Mucosa of descending colon (tissue), 3 donors: ENCODE measurements around the gene SCN1A. TPM values are rescaled to one million over a fixed set of nuclear protein-coding genes. Genes with fewer than 3 reads are reported as not detected.
A peak's percentile ranks its signal among the peaks of the same experiment; 100 is the strongest.

Experiments
- ATAC-seq: fragments of 200-7000 bp; cut with Tn5 transposase; one replicate; pipeline ENCODE4 v1.9.1; 2020; ENCODE audit warnings: mild to moderate bottlenecking, moderate library complexity
- DNase-seq, 3 donors: peaks; one replicate each; pipeline ENCODE4 v3.0.0-alpha.2; 2020
- H3K36me3 ChIP-seq: fragments of 200-600 bp; one replicate; pipeline ENCODE4 v1.8.0; 2021; ENCODE audit warnings: low read depth, mild to moderate bottlenecking
- H3K4me1 ChIP-seq: fragments of 200-600 bp; one replicate; pipeline ENCODE4 v1.8.0; 2021; ENCODE audit warnings: low read depth, mild to moderate bottlenecking
- H3K4me3 ChIP-seq: fragments of 200-600 bp; one replicate; pipeline ENCODE4 v1.8.0; 2021; ENCODE audit warnings: mild to moderate bottlenecking
- H3K9me3 ChIP-seq: fragments of 200-600 bp; one replicate; pipeline ENCODE4 v1.8.0; 2021; ENCODE audit warnings: mild to moderate bottlenecking
- CTCF ChIP-seq: fragments of 200-600 bp; IDR thresholded peaks from one replicate; pipeline ENCODE4 v1.8.0; 2022; ENCODE audit warnings: antibody characterized with exemption, mild to moderate bottlenecking
- intact Hi-C, 2 donors: fragments of 100-400 bp; cut with DNase I in 1 of 2; cut with micrococcal nuclease in 1 of 2; formaldehyde crosslinking; loops; one replicate each; pipeline versions ENCODE4 v1.11.0 to v1.11.1; 2022; cut with DNase I, micrococcal nuclease
- total RNA-seq, 3 donors: library from RNA; stranded (reverse); fragmentation: NEBNext Ultra II Directional in 2 of 3; extraction: Animal tissue kit (Norgen Biotek cat#: 25700) in 2 of 3; gene quantifications; one replicate each; pipeline versions ENCODE4 v1.2.1 to v1.2.4, GENCODE V29; 2021 to 2023
- donor health status: DM: no; HTN: no; CAD: no; lungs with moderate emphysema.
- donor health status: DM: no; HTN: no; CAD: no.
- donor health status: DM: no; HTN: yes; CAD: no.

Gene SCN1A
- total RNA-seq, 3 donors from 2014 or later, result 0.82 TPM; not detected in 2

DNA sequence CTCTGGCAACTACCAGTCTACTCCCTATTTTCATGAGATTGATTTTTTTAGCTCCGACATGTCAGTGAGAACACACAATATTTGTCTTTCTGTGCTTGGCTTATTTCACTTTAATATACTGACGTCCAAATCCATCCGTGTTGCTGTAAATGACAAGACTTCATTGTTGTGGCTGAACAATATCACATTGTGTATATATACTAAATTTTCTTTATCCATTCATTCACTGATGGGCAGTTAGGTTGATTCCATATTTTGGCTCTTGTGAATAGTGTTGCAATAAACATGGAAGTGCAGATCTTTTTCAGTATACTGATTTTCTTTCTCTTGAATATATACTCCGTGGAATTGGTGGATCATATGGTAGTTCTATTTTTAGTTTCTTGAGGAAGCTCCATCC lies 168.4 kb downstream of the SCN1A start:
- intact Hi-C loops, result loop anchor here in 1 of 2 donors (10.0 kb wide), 1 partner anchor 165 kb away; the partner anchor contains the start of gene SCN1A
- ATAC-seq, result no peak
- Histone ChIP-seq H3K9me3 (no peaks in the 10 kb centered on the region), H3K36me3 (no peaks in the 10 kb centered on the region), H3K4me1 (peaks cover 4% of the 10 kb centered on the region), H3K4me3 (no peak overlapping the region)
- TF ChIP-seq CTCF, result no peak
- DNase-seq, result no peak

DNA sequence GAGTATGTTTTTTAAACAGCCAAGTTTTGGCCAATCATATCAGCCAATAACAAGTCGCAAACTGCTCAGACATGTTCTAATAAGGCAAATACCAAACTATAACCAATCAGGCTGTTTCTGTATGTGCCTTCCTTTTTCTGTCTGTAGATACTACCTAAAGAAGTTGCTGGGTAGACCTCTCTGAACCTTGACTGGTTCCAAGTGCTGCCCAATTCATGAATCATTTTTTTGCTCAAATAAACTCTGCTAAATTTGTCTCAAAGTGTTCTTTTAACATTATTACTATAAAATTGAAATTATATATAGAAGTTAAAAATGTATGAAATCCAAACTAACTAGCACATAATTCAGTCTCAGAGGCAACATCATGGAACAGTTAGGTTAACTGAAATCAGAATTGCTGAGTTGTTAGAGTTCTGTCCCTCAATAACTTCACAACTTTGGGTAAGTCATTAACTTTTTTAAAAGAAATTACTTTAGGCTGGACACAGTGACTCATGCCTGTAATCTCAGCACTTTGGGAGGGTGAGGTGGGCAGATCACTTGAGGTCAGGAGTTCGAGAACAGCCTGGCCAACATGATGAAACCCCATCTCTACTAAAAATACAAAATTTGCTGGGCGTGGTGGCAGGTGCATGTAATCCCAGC lies 169.4 kb downstream of the SCN1A start:
- DNase-seq, result no peak
- Histone ChIP-seq H3K9me3 (no peaks in the 10 kb centered on the region), H3K4me3 (no peak overlapping the region), H3K4me1 (peaks cover 8% of the 10 kb centered on the region), H3K36me3 (no peaks in the 10 kb centered on the region)
- intact Hi-C loops, result loop anchor here in 1 of 2 donors (10.0 kb wide), 1 partner anchor 166 kb away; the partner anchor contains the start of gene SCN1A
- no peak for ATAC-seq
- no peak for TF ChIP-seq CTCF

DNA sequence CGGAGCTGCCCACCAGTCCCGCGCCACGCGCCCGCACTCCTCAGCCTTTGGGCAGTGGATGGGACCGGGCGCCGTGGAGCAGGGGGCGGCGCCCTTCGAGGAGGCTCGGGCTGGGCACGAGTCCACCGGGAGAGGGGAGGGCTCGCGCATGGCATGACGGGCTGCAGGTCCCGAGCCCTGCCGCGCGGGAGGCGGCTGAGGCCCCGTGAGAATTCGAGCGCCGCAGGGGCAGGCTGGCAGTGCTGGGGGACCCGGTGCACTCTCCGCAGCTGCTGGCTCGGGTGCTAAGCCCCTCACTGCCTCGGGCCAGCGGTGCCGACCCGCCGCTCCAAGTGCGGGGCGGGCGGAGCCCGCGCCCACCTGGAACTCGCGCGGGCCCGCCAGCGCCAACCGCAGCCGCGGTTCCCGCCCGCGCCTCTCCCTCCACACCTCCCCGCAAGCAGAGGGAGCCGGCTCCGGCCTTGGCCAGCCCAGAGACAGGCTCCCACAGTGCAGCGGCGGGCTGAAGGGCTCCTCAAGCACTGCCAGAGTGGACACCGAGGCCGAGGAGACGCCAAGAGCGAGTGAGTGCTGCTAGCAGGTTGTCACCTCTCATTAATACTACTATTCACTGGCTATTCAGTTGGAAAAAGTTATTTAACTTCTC lies 170.7 kb downstream of the SCN1A start:
- H3K36me3 ChIP-seq, result no peaks in the 10 kb centered on the region
- no peaks in the 10 kb centered on the region for H3K9me3 ChIP-seq
- DNase-seq, result peak in 1 of 3 donors; percentile 34
- no peak overlapping the region for H3K4me3 ChIP-seq
- no peak for ATAC-seq
- intact Hi-C loops, result loop anchor here in 1 of 2 donors (10.0 kb wide), 1 partner anchor 168 kb away; the partner anchor contains the start of gene SCN1A
- peaks cover 14% of the 10 kb centered on the region for H3K4me1 ChIP-seq
- TF ChIP-seq CTCF, result no peak

GRCh38 chr2:165953655-165954606 lies 173.9 kb downstream of the SCN1A start, which contains the start of gene TTC21B:
Gene TTC21B (minus strand): TSS chr2:165953776. CDS start chr2:165953705, 71 bp downstream.
- H3K4me1 ChIP-seq, result peaks cover 19% of the 10 kb centered on the region
- DNase-seq (peak; percentile 94 to 97 (median 95)), ATAC-seq (peak; percentile 99)
- no peaks in the 10 kb centered on the region for H3K36me3 ChIP-seq
- H3K4me3 ChIP-seq, result peak within 1 kb of the TSS; percentile 57
- intact Hi-C loops, result loop anchor here in 1 of 2 donors (10.0 kb wide), 1 partner anchor 171 kb away; the partner anchor contains the start of gene SCN1A
- TF ChIP-seq CTCF, result peak; percentile 64
- H3K9me3 ChIP-seq, result no peaks in the 10 kb centered on the region

GRCh38 chr2:165953306-165953654 lies 174.5 kb downstream of the SCN1A start:
- peak; percentile 64 for ATAC-seq
- Histone ChIP-seq H3K9me3 (no peaks in the 10 kb centered on the region), H3K4me3 (peak overlapping the region; percentile 57), H3K4me1 (peaks cover 19% of the 10 kb centered on the region), H3K36me3 (no peaks in the 10 kb centered on the region)
- no peak for DNase-seq
- intact Hi-C loops, result loop anchor here in 1 of 2 donors (10.0 kb wide), 1 partner anchor 172 kb away; the partner anchor contains the start of gene SCN1A
- TF ChIP-seq CTCF, result no peak
